HG02943 (cell line): ENCODE data around the gene CCL11.
"Not testable (repeated sequence)": the region's sequence is repeated elsewhere in the genome, so short reads cannot be mapped to it uniquely, and the experiment has no call there.

ENCODE experiments used
- ATAC-seq: cut with Tn5 transposase; IDR thresholded peaks from one replicate; pipeline ENCODE4 v1.9.1; 2021; ENCODE audit warnings: mild to moderate bottlenecking, low read depth, moderate library complexity; ENCODE audit not compliant: unreplicated experiment

Gene CCL11

GRCh38 chr17:34305606-34306005 is 20.1 kb downstream of the CCL11 start:
- no peak for ATAC-seq

DNA sequence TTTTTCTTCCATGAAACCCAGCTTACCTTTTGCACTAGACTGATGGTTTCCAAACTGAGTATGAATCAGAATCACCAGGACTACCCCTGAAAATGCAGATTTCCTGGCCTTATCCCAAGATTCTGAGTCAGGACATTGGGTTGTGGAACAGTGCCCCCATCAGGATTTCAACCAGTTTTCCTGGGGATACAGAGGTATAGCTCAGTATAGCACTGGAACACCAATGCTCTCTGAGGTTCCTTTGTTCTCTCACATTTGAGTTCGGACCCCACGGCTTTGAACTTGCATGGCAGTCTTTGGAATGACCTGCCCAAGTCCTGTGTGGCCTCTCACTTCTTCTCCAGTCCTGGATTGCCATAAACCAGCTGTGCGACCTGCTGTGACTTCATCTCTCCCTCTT is 20.9 kb downstream of the CCL11 start:
- ATAC-seq, result no peak

DNA sequence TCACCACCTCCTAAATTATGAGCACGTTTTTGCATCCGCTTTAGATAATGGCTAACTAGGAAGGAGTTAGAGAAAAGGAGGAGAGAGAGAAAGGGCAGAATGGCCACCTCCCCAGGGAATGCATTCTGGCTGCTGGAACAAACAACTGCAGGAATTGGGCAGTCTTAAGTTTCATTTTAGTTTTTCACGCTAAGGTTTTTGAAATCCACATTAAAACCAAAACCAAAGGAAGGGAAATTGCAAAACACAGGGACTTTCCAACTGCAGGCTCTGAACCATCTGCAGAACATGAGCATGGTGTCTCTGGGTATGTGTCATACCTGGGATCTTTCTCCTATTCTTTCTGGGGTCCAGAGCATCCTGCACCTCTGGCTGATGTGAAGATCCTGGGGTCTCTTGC is 21.6 kb downstream of the CCL11 start:
- ATAC-seq, result no peak

GRCh38 chr17:34308371-34308770 is 22.8 kb downstream of the CCL11 start:
- no peak for ATAC-seq

DNA sequence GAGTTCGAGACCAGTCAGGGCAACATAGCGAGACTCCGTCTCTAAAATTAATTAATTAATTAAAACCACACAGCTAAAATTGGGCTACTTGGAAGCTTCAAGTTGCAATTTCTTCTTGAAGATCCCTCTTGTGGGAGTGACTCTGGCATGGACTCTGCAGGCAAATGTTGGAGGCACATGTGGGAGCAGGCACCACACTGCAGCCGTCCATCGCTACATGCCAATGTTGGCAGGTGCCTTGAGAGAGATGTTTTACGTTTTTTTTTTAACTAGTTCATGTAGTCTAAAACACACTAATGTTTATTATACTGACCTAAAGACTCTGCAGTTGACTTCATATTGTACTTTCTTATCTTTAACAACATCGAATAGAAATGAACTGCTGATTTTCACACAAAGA is 25.7 kb downstream of the CCL11 start:
- no peak for ATAC-seq

- no peak for ATAC-seq
Observed at GRCh38 chr17:34312080-34312479, 26.5 kb downstream of the CCL11 start.

- ATAC-seq, result no peak
Observed at GRCh38 chr17:34313164-34313563, 27.6 kb downstream of the CCL11 start.

GRCh38 chr17:34314279-34314678 is 28.7 kb downstream of the CCL11 start:
- ATAC-seq, result no peak

DNA sequence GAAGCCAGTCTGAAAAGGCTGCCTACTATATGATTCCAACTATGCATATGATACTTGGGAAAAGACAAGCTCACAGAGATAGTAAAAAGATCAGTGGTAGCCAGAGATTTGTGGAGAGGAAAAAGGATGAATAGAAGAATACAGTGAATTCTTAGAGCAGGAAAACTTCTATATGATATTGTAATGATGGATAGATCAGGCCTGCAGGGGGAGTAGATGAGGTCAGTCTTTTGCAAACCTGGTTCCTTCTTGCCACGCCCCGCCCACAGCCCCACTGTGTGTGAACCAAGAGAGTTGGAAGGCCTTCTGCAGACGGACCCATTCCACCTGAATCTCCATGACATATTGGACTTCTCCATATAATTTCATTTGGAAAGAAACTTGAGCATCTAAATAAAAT is 32.9 kb downstream of the CCL11 start:
- ATAC-seq, result no peak

GRCh38 chr17:34319039-34319483 is 33.5 kb downstream of the CCL11 start, which contains the start of gene CCL8:
Gene CCL8, plus strand, starts transcription at chr17:34319435. Its CDS starts 67 bp downstream, at chr17:34319502.
- ATAC-seq, result no peak

- ATAC-seq, result no peak
Observed at GRCh38 chr17:34321964-34322363, 36.4 kb downstream of the CCL11 start.

DNA sequence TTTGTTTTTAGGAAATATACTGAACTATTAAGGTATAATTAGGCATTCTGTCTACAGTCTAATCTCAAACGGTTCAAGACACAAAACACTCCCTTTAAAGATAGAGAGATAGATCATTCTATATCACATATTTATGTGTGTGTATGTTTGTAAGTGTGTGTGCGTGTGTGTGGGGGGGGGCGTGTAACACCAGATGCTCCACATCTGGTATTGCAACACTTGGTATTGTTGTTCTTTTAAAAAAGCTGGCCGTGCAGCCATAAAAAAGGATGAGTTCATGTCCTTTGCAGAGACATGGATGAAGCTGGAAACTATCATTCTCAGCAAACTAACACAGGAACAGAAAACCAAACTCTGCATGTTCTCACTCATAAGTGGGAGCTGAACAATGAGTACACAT is 42.0 kb downstream of the CCL11 start:
- ATAC-seq, result not testable (repeated sequence)

GRCh38 chr17:34337701-34338100 is 52.2 kb downstream of the CCL11 start:
- no peak for ATAC-seq
